MCF 10A (cell line): ENCODE measurements around the gene RASSF8. TPM values are rescaled to one million over a fixed set of nuclear protein-coding genes. Genes with fewer than 3 reads are reported as not detected.

Experiments used
- BruUV-seq: library from RNA; stranded (reverse); fragments of 400-500 nt; replicated peaks from 2 replicates; lab custom pipeline; 2021; lab: Mats Ljungman, UMichigan
- CTCF ChIA-PET: fragments of 300-600 bp; sonication (Branson Sonifier 250); formaldehyde crosslinking; extraction: SDS; loops from one replicate; lab custom pipeline; 2021; ENCODE audit warnings: antibody characterized with exemption, inconsistent platforms; lab: Yijun Ruan, JAX
- POLR2A ChIA-PET: fragments of 300-600, 350-650 bp; sonication (Branson Sonifier 250); formaldehyde crosslinking; extraction: SDS; loops from one replicate; lab custom pipeline; 2020; ENCODE audit warnings: antibody characterized with exemption, inconsistent platforms; lab: Yijun Ruan, JAX
- DNase-seq: peaks from one replicate; pipeline ENCODE4 v3.0.0-alpha.2; 2018; ENCODE audit not compliant: unreplicated experiment
- H3K27ac Mint-ChIP-seq: one replicate; pipeline ENCODE4 v1.8.0; 2022; ENCODE audit warnings: mild to moderate bottlenecking, low read depth, mixed read lengths; ENCODE audit not compliant: unreplicated experiment
- H3K27me3 Mint-ChIP-seq: one replicate; pipeline ENCODE4 v1.8.0; 2022; ENCODE audit warnings: mixed read lengths; ENCODE audit not compliant: insufficient read depth, unreplicated experiment
- H3K36me3 Mint-ChIP-seq: one replicate; pipeline ENCODE4 v1.8.0; 2022; ENCODE audit warnings: mild to moderate bottlenecking, moderate library complexity, mixed read lengths; ENCODE audit not compliant: insufficient read depth, unreplicated experiment
- H3K4me1 Mint-ChIP-seq: one replicate; pipeline ENCODE4 v1.8.0; 2022; ENCODE audit warnings: mixed read lengths; ENCODE audit not compliant: insufficient read depth, unreplicated experiment
- H3K4me3 Mint-ChIP-seq: one replicate; pipeline ENCODE4 v1.8.0; 2022; ENCODE audit warnings: mild to moderate bottlenecking, moderate library complexity, mixed read lengths; ENCODE audit not compliant: unreplicated experiment
- H3K9me3 Mint-ChIP-seq: one replicate; pipeline ENCODE4 v1.8.0; 2022; ENCODE audit warnings: mixed read lengths; ENCODE audit not compliant: unreplicated experiment
- intact Hi-C: fragments of 100-400 bp; cut with micrococcal nuclease; formaldehyde crosslinking; loops from 2 replicates; pipeline ENCODE4 v1.14.1; 2022
- total RNA-seq: library from RNA; stranded (reverse); gene quantifications from 2 replicates; pipeline ENCODE4 v1.2.3, GENCODE V29; 2022
- TF ChIP-seq, protein P1 (sequence below): fragments of 200-600 bp; IDR thresholded peaks from one replicate; pipeline ENCODE4 v1.8.0; 2022; ENCODE audit warnings: antibody characterized with exemption, mild to moderate bottlenecking; ENCODE audit not compliant: unreplicated experiment

Gene RASSF8
- total RNA-seq, 1 experiment from 2014 or later: 52.9 TPM

GRCh38 chr12:26037615-26038220 is 79.2 kb downstream of the RASSF8 start:
- TF ChIP-seq, protein P1, sequence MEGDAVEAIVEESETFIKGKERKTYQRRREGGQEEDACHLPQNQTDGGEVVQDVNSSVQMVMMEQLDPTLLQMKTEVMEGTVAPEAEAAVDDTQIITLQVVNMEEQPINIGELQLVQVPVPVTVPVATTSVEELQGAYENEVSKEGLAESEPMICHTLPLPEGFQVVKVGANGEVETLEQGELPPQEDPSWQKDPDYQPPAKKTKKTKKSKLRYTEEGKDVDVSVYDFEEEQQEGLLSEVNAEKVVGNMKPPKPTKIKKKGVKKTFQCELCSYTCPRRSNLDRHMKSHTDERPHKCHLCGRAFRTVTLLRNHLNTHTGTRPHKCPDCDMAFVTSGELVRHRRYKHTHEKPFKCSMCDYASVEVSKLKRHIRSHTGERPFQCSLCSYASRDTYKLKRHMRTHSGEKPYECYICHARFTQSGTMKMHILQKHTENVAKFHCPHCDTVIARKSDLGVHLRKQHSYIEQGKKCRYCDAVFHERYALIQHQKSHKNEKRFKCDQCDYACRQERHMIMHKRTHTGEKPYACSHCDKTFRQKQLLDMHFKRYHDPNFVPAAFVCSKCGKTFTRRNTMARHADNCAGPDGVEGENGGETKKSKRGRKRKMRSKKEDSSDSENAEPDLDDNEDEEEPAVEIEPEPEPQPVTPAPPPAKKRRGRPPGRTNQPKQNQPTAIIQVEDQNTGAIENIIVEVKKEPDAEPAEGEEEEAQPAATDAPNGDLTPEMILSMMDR: no peak
- Mint-ChIP-seq H3K27ac (no peak overlapping the region), H3K4me1 (peaks cover 12% of the 10 kb centered on the region), H3K27me3 (no peaks in the 10 kb centered on the region), H3K4me3 (no peak overlapping the region), H3K36me3 (no peaks in the 10 kb centered on the region), H3K9me3 (no peaks in the 10 kb centered on the region)
- DNase-seq: no peak
- ChIA-PET CTCF (interaction anchor here (0.5 to 1.8 kb wide), 6 partner anchors 8 to 601 kb away, joined by 3 to 7 read pairs (median 4); no protein-coding TSS in a partner anchor), POLR2A (no interaction called here)
- intact Hi-C loops: no loop called here
- BruUV-seq: no TSS peak

GRCh38 chr12:26042645-26043044 is 84.2 kb downstream of the RASSF8 start:
- intact Hi-C loops: no loop called here
- Mint-ChIP-seq H3K9me3 (no peaks in the 10 kb centered on the region), H3K4me1 (peaks cover 15% of the 10 kb centered on the region), H3K27me3 (no peaks in the 10 kb centered on the region), H3K27ac (peak overlapping the region; percentile 39), H3K36me3 (no peaks in the 10 kb centered on the region), H3K4me3 (no peak overlapping the region)
- ChIA-PET POLR2A (no interaction called here), CTCF (interaction anchor here (0.6 kb wide), 1 partner anchor 76 kb away, joined by 3 read pairs; no protein-coding TSS in a partner anchor)
- TF ChIP-seq, protein P1: no peak
- DNase-seq: no peak
- BruUV-seq: no TSS peak

DNA sequence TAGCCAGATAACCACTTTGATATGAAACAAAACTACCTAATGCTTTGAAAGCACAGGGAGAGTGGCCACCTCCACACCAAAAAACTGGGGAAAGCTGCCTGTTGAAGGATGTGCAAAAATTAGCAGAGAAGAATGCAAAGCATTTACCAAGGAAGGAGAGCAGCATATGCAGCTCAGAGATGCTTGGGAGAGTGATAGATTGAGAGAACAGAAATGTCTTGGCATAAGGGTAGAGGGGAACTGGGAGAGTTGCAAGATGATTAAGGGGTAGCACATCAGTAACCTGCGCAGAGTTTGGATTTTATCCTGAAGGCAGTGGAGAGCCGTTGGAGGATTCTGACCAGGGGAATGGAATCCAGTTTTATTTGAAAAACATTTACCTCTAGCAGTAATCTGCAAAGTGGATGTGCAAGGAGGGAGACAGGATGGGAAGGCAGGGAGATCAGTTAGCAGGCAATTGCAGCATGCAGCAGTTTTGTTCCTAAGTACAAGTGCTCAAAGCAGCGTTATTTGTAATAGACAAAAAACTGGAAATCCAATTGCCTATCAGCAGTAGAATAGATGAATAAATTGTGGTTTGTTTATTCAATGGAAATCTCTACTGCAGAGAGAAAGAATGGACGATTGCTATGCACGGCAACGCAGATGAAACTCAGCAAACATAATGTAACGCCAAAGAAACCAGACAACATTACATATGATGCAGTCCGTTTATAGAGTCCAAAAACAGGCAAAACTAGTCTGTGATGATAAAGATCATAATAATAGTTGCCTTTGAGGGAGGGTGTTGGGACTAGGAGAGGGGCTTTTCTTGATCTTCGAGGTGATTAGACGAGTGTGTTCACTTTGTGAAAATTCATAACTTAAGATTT is 84.9 kb downstream of the RASSF8 start:
- H3K27ac Mint-ChIP-seq: no peak overlapping the region
- DNase-seq: no peak
- CTCF ChIA-PET: interaction anchor here (0.6 to 1.1 kb wide), 3 partner anchors 14 to 607 kb away, joined by 3 to 4 read pairs (median 3); no protein-coding TSS in a partner anchor
- TF ChIP-seq, protein P1: no peak
- H3K9me3 Mint-ChIP-seq: no peaks in the 10 kb centered on the region
- no peak overlapping the region for H3K4me3 Mint-ChIP-seq
- H3K27me3 Mint-ChIP-seq: no peaks in the 10 kb centered on the region
- peaks cover 17% of the 10 kb centered on the region for H3K4me1 Mint-ChIP-seq
- POLR2A ChIA-PET: no interaction called here
- BruUV-seq: no TSS peak
- no peaks in the 10 kb centered on the region for H3K36me3 Mint-ChIP-seq
- intact Hi-C loops: no loop called here

DNA sequence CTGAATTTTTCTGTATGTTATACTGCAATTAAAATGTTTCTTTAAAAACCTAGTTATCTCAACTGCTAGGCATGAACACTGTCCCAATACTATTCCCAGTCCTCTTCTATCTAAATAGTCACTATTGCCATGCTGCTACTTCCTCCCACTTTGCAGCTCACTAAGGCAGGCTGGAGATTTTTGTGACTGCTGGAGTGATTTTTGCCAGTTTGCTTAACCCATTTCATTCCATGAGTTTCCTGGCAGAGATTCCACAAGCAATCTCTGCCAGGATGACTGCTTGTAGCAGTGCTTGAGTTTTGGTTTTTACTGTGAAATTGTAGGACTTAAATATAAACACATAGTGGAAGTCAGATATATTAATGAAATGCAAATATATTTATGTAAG is 85.5 kb downstream of the RASSF8 start:
- BruUV-seq: no TSS peak
- intact Hi-C loops: no loop called here
- ChIA-PET CTCF (interaction anchor here (0.6 to 1.1 kb wide), 3 partner anchors 15 to 607 kb away, joined by 3 to 4 read pairs (median 3); no protein-coding TSS in a partner anchor), POLR2A (no interaction called here)
- Mint-ChIP-seq H3K36me3 (no peaks in the 10 kb centered on the region), H3K4me3 (no peak overlapping the region), H3K27me3 (no peaks in the 10 kb centered on the region), H3K27ac (no peak overlapping the region), H3K4me1 (peaks cover 16% of the 10 kb centered on the region), H3K9me3 (no peaks in the 10 kb centered on the region)
- no peak for DNase-seq
- TF ChIP-seq, protein P1: no peak
